ENCODE measurements around the gene HMGN3.
"Not testable (repeated sequence)": the region's sequence is repeated elsewhere in the genome, so short reads cannot be mapped to it uniquely, and the experiment has no call there.

HMGN3 gene

DNA sequence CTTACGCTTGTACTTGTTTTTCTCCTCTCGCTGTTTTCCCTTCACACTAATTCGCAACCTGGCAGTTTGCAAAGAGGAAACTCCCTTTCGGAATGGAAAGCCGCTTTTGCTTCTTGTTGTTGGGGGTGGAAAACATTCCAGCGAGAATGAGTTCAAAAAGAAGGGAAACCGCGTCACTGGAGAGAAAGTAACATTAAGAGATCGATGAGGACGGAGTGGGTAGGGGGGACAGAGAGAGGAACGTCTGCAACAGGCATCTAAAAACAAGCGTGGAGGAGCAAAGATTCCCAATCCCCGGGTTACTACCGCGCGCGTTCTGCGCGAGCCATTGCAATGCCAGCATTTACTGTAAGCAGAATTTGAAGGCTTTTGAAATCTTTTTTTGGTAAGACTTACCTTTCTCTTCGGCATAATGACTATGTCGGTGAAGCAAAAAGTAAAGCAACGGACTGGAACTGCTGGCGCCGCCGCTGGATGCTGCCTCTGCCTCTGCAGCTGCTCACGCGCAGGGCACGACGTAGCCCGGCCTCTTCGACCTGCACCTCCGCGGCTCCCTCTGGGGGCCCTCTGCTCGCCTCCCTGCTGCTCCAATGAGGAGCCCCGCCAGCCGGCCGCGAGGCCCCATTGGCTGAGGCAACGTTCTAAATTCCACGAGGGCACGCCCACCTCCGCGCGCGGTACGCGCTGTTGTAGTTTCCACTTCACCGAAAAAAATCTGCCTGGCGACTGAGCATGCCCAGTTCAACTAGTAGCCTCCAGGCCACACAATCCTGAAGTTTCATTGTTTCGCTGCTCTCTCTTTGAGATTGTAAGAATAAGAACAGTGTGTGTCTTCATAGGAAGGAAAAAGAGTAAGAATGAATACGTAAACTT lies at the start of gene HMGN3:
HMGN3 (minus strand) TSS at position 533 of the 873 bp plus-strand sequence.
- peak; percentile 73 to 95 for DNase-seq

- DNase-seq: no peak
These were observed 46.3 kb upstream of the HMGN3 start for GRCh38 chr6:79280756-79281155.

DNA sequence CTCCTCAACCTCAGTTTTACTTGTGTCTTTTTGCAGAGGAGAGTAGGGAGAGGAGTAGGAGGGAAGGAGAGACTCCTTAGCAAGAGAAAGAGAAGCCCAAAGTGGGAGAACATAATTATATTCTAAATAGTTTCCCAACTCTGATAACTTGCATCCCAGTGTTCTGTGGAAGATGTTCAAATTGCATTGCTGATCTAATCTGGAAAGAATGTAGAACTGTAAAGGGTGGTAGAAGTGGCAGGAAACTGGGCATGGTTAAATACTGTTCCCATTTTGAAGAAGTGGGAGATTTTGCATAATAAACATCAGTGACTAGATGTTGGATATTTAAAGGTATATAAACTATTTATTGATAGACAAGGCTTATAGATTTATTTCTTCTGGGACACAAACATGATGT lies 42.6 kb upstream of the HMGN3 start:
- no peak for DNase-seq

GRCh38 chr6:79269877-79270276 lies 35.4 kb upstream of the HMGN3 start:
- peak in 1 of 2 donors; percentile 94 for DNase-seq

GRCh38 chr6:79267128-79267527 lies 32.6 kb upstream of the HMGN3 start:
- no peak for DNase-seq

DNA sequence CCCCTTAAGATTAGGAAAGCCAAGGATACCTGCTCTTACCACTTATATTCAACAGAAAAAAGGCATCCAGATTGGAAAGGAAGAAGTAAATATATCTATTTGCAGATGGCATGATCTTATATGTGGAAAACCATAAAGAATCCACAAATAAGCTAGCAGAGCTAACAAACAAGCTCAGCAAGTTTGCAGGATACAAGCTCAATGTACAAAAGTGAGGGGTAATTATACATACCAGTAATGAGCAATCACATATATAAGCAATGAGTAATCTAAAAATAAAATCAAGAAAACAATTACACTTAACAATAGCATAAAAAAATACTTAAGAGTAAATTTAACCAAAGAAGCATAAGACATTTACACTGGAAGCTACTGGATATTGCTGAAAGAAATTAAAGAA lies 31.6 kb upstream of the HMGN3 start:
- DNase-seq: no peak

- no peak for DNase-seq
These were observed 28.9 kb upstream of the HMGN3 start for GRCh38 chr6:79263359-79263758.

- no peak for DNase-seq
These were observed 27.2 kb upstream of the HMGN3 start for GRCh38 chr6:79261666-79262065.

GRCh38 chr6:79260772-79261171 lies 26.3 kb upstream of the HMGN3 start:
- DNase-seq: no peak

DNA sequence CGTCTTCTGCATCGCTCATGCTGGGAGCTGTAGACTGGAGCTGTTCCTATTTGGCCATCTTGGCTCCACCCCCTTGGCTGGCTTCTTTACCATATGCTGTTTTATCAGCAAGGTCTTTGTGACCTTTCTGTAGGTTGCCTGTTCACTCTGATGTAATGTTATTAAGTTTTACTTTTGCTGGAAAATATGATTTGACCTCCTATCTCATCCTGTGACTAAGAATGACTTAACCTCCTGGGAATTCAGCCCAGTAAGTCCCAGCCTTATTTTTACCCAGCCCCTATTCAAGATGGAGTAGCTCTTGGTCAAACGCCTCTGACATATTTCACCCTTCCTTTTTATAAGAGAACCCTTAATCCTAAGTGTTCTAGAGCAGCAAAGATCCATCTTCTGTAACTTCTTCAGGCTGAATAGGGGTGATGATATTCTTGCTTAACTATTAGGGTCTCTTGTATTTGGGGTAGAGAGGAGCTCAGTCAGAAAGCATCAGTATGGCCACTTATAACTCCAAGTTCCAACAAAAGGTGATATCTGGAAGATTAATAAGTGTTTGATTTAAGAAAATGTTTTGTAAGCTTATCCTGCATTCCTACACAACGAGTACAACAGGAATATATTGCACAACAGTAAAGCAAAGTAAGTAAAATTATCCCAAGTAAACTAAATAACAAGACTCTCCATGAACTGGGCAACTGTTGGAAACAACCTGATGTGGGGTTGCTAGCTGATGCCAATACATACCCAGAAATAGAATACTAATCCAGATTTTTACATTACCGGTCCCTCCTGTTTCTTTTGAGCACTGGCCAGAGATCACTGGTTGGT lies 23.1 kb upstream of the HMGN3 start:
- no peak for DNase-seq

DNA sequence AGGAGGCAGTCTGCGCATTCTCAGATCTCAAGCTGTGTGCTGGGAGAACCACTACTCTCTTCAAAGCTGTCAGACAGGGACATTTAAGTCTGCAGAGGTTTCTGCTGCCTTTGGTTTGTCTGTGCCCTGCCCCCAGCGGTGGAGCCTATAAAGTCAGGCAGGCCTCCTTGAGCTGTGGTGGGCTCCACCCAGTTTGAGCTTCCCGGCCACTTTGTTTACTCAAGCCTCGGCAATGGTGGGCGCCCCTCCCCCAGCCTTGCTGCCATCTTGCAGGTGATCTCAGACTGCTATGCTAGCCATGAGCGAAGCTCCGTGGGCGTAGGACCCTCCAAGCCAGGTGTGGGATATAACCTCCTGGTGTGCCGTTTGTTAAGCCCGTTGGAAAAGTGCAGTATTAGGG lies 22.3 kb upstream of the HMGN3 start:
- not testable (repeated sequence) for DNase-seq

- DNase-seq: not testable (repeated sequence)
These were observed 20.6 kb upstream of the HMGN3 start for GRCh38 chr6:79255086-79255485.

DNA sequence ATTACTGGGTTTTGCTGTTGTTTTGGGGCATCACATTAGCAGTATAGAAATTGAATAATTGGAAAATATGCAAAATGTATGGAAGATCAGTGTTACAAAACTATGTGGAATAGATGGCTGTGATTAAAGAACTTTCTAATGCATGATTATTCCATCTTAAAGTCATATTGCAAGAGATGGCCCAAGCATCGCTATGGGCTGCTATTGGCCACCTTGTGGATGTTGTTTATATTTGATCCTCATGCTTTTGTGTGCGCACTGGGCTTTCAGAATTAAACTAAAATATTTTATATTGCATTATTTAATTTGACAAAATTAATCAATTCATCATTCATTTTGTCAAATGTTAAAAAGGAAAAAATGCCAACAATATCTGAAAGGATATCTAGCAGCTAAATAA lies 16.1 kb upstream of the HMGN3 start:
- no peak for DNase-seq

DNA sequence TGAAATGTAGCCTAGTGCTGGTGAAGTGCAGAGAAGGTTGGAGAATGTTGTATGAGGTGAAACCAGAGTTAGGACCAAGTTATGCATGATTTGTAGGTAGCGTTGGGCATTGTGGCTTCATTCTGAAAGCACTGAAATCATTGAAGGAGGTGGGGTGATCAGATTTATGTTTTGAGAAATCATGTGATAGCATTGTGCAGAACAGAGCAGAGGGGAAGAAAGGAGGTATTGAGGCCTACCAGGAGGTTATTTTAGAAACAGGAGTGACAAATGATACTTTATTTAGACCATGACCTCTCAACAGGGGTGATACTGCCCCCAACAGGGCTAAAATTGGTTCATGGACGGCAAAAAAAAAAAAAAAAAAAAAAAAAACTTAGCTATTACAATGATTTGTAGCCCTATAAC lies 15.6 kb upstream of the HMGN3 start:
- peak in 1 of 2 donors; percentile 4 for DNase-seq

DNA sequence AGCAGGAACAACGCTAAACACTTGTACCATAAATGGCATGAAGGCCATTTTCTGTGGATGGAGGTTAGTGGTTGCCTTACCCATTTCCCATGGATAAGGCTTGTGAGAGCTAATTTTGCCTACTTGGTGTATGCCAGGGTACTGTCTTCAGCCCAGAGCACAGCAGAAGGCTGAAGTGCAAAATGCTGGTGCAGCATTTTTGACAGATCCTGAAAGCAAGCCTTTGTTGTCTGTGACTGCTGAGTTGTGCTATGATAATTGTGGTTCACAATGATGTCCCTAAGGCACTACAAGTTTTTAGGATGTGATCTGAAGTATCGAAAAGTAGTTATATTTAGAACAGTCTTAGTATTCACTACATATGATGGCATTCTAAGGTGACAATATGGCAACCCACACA lies 14.7 kb upstream of the HMGN3 start:
- no peak for DNase-seq

DNA sequence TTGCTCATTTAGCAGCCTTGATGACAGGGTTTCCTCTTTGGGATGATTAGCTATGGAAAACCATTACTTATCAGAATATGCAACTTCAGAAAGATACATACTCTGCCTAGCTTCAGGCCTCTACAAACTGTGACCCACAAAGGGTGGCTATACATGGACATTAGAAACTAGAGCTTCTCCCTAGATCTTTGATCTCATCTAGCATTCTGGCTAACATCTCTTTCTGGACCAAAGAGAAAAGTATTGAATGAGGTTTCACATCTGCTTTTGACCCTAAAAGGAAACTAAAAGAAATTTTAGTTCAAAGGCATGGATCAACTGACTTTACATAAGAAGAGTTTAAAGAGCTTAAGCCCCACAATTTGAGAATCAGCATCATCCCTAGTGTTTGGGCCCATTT lies 12.4 kb upstream of the HMGN3 start:
- DNase-seq: no peak

- DNase-seq: no peak
These were observed 6.7 kb upstream of the HMGN3 start for GRCh38 chr6:79241228-79241627.

GRCh38 chr6:79240509-79240908 lies 6.0 kb upstream of the HMGN3 start:
- DNase-seq: no peak

DNA sequence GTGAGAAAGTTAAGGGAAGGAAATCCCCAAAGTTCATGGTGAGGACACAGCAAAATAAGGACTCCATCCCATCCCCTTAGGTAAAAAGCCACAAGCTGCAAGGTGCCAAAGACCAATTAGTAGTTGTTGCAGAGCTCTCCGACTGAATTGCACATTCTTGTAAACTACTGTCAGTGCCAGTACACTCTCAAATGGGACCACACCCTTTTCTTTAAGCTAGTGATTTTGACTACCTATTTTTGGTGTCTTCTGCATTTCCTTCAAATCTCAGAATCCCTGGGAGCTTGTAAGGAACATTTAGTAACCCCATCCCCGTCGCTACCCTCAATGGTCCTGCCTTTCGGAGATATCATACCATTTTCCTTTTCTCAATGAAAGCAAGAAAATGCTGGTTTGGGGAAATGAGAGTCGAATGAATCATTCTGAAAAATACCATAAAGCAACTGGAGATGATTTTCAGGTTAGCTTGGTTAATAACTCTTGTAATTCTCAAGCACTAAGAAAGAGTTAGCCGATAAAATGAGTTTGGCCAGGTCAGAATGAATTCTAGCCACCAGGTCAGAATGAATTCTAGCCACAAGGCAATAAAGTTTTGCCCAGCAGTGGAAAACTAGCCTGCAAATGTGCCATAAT lies 5.2 kb upstream of the HMGN3 start:
- DNase-seq: no peak

GRCh38 chr6:79238919-79239318 lies 4.4 kb upstream of the HMGN3 start:
- no peak for DNase-seq

- no peak for DNase-seq
These were observed 2.2 kb upstream of the HMGN3 start for GRCh38 chr6:79236711-79237110.

DNA sequence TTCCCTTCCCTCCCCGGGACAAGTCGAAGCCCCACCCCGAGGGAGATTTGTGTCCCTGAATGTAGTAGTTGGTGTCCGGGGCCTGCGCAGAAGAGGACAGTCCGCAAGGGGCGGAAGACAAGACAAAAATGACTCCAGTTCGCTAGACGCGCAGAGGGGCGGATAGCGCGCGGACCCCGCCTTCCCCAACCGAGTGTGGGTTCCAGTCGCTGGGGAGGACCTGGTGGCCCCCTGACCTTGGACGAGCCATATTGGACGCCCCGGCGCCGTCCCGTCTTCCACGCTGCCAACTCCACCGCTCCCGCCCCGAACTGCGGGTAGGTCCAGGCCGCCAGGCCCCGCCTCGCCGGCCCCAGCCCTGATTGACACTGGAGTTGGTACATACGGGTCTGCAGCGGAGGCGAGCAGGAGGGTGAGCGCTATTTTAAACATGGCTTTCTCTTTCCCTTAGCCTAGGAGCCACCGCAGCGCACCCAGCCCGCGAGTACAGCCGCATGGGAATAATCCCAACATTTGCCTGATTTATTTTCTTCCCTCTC lies 802 bp downstream of the HMGN3 start:
- peak; percentile 49 to 89 for DNase-seq

Measured in bone marrow (tissue), 2 donors.